ENCODE results near the gene CCNL2. TPM values are rescaled to one million over a fixed set of nuclear protein-coding genes. Genes with fewer than 3 reads are reported as not detected.

Gene CCNL2
- total RNA-seq, 1 experiment from 2014 or later = 173 TPM

GRCh38 chr1:1426496-1427105 lies 27.5 kb upstream of the CCNL2 start:
- Mint-ChIP-seq H3K9me3 (peaks cover 3 to 4% of the 10 kb centered on the region in 2 experiments; a peak in 4 of 5 replicates), H3K27ac (0 out of 7 replicates have a peak overlapping the region, but pooled peaks of 1 of the 3 experiments have one; percentile 29), H3K4me1 (peaks cover 33 to 51% of the 10 kb centered on the region in 2 experiments), H3K4me3 (peak overlapping the region in 1 of 2 experiments; percentile 66; a peak in 2 of 5 replicates), H3K27me3 (ENCODE audit: low read depth) (no peaks in the 10 kb centered on the region), H3K36me3 (ENCODE audit: insufficient read depth in 1 of 3, low read depth in 3 of 3) (peaks cover 3 to 5% (median 4%) of the 10 kb centered on the region in 3 experiments; a peak in 6 of 7 replicates)
- Histone ChIP-seq H2BK20ac (ENCODE audit: low read depth, low read length, poor library complexity, severe bottlenecking) (no peak overlapping the region), H3K4me2 (ENCODE audit: insufficient read depth, insufficient read length, low read length) (no peak overlapping the region), H3K56ac (ENCODE audit: insufficient read length, low read depth, low read length) (no peak overlapping the region), H2BK12ac (ENCODE audit: insufficient read length, low read depth, low read length) (no peak overlapping the region), H2BK5ac (ENCODE audit: insufficient read length, low read length) (no peak overlapping the region), H3K9me3 (ENCODE audit: control insufficient read depth, low read depth, low read length) (no peaks in the 10 kb centered on the region), H3K79me1 (ENCODE audit: insufficient read depth, low read depth, low read length, poor library complexity, severe bottlenecking) (no peaks in the 10 kb centered on the region), H3T11ph (ENCODE audit: low read length) (no peak overlapping the region), H4K91ac (ENCODE audit: insufficient read length, low read depth, low read length) (no peak overlapping the region), H3K18ac (ENCODE audit: insufficient read length, low read depth, low read length) (no peak overlapping the region), H3K27ac (ENCODE audit: insufficient read length, low read depth, low read length) (no peak overlapping the region), H2BK15ac (ENCODE audit: low read depth, low read length) (no peak overlapping the region), H3K14ac (ENCODE audit: insufficient read depth, low read length) (no peak overlapping the region), H3K79me2 (ENCODE audit: insufficient read depth, low read length) (no peaks in the 10 kb centered on the region), H3K27me3 (ENCODE audit: insufficient read depth, low read length) (no peaks in the 10 kb centered on the region), H2AK5ac (ENCODE audit: insufficient read length, low read length) (no peak overlapping the region), H3K4ac (ENCODE audit: low read depth, low read length) (no peak overlapping the region), H3K4me1 (ENCODE audit: insufficient read depth, low read length) (peaks cover 7% of the 10 kb centered on the region; the same call in 1 of the 2 replicates), H3K23me2 (ENCODE audit: insufficient read length, low read depth, low read length, poor library complexity, severe bottlenecking) (peaks cover 3% of the 10 kb centered on the region), H3K9ac (ENCODE audit: extremely low read depth, insufficient read length, low read length) (no peak overlapping the region), H4K20me1 (ENCODE audit: control insufficient read depth, insufficient read depth, insufficient read length) (no peaks in the 10 kb centered on the region), H3K23ac (ENCODE audit: insufficient read length, low read depth, low read length) (no peak overlapping the region), H2BK120ac (ENCODE audit: low read depth, low read length, poor library complexity, severe bottlenecking) (no peak overlapping the region), H4K8ac (replicated peaks; ENCODE audit: insufficient read length, low read depth, low read length) (no peak overlapping the region), H2AFZ (ENCODE audit: low read length) (no peak overlapping the region), H4K5ac (ENCODE audit: insufficient read length, low read depth, low read length) (no peak overlapping the region)
- no CpG with 5 or more reads among the region's 19 CpGs for WGBS (ENCODE audit: extremely low coverage, insufficient read length, low lambda C conversion rate)
- peak; percentile 49 for DNase-seq
- TF ChIP-seq CTCF (conservative IDR thresholded peaks at IDR 0.05) = no peak
